Parathyroid adenoma (tissue), 2 donors: ENCODE data around the gene NRSN2.
"Not testable (repeated sequence)": the region's sequence is repeated elsewhere in the genome, so short reads cannot be mapped to it uniquely, and the experiment has no call there.

Source experiments
- H2AFZ ChIP-seq: fragments of 300-600 bp; sonication (generic); one replicate; pipeline ENCODE4 v1.7.0; 2017; ENCODE audit warnings: antibody characterized with exemption, mild to moderate bottlenecking
- H3K27ac ChIP-seq: fragments of 300-600 bp; sonication (generic); one replicate; pipeline ENCODE4 v1.7.0; 2017
- H3K27me3 ChIP-seq: fragments of 300-600 bp; sonication (generic); one replicate; pipeline ENCODE4 v1.7.0; 2017; ENCODE audit warnings: low read length; ENCODE audit not compliant: control insufficient read depth, insufficient read depth
- H3K36me3 ChIP-seq: fragments of 300-600 bp; sonication (generic); one replicate; pipeline ENCODE4 v1.7.0; 2017; ENCODE audit warnings: low read length; ENCODE audit not compliant: control insufficient read depth, insufficient read depth
- H3K4me1 ChIP-seq: fragments of 300-600 bp; sonication (generic); one replicate; pipeline ENCODE4 v1.7.0; 2017; ENCODE audit warnings: control low read depth
- H3K4me2 ChIP-seq: fragments of 300-600 bp; sonication (generic); one replicate; pipeline ENCODE4 v1.7.0; 2017; ENCODE audit warnings: low read length
- H3K4me3 ChIP-seq: fragments of 300-600 bp; sonication (generic); one replicate; pipeline ENCODE4 v1.7.0; 2017; ENCODE audit warnings: low read depth, low read length
- H3K79me2 ChIP-seq: fragments of 300-600 bp; sonication (generic); one replicate; pipeline ENCODE4 v1.7.0; 2017; ENCODE audit warnings: control low read depth
- H3K9ac ChIP-seq: fragments of 300-600 bp; sonication (generic); one replicate; pipeline ENCODE4 v1.7.0; 2017; ENCODE audit warnings: mild to moderate bottlenecking
- H3K9me3 ChIP-seq: fragments of 300-600 bp; sonication (generic); one replicate; pipeline ENCODE4 v1.7.0; 2017; ENCODE audit warnings: low read length; ENCODE audit not compliant: control insufficient read depth
- TF ChIP-seq, protein P1 (sequence below): fragments of 300-600 bp; sonication (generic); IDR thresholded peaks from one replicate; pipeline ENCODE4 v1.7.0; 2017; ENCODE audit warnings: antibody characterized with exemption, mild to moderate bottlenecking
- donor health status: primary hyperparathyroidism.

Gene NRSN2

GRCh38 chr20:389220-389619 is 42.3 kb downstream of the NRSN2 start:
- H3K9ac ChIP-seq = no peak overlapping the region
- no peak overlapping the region for H2AFZ ChIP-seq
- H3K27ac ChIP-seq = no peak overlapping the region
- no peaks in the 10 kb centered on the region for H3K79me2 ChIP-seq
- H3K9me3 ChIP-seq = no peaks in the 10 kb centered on the region
- no peak overlapping the region for H3K4me3 ChIP-seq
- H3K4me2 ChIP-seq = no peak overlapping the region
- H3K27me3 ChIP-seq = no peaks in the 10 kb centered on the region
- no peaks in the 10 kb centered on the region for H3K4me1 ChIP-seq
- TF ChIP-seq, protein P1, sequence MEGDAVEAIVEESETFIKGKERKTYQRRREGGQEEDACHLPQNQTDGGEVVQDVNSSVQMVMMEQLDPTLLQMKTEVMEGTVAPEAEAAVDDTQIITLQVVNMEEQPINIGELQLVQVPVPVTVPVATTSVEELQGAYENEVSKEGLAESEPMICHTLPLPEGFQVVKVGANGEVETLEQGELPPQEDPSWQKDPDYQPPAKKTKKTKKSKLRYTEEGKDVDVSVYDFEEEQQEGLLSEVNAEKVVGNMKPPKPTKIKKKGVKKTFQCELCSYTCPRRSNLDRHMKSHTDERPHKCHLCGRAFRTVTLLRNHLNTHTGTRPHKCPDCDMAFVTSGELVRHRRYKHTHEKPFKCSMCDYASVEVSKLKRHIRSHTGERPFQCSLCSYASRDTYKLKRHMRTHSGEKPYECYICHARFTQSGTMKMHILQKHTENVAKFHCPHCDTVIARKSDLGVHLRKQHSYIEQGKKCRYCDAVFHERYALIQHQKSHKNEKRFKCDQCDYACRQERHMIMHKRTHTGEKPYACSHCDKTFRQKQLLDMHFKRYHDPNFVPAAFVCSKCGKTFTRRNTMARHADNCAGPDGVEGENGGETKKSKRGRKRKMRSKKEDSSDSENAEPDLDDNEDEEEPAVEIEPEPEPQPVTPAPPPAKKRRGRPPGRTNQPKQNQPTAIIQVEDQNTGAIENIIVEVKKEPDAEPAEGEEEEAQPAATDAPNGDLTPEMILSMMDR = no peak
- H3K36me3 ChIP-seq = no peaks in the 10 kb centered on the region

DNA sequence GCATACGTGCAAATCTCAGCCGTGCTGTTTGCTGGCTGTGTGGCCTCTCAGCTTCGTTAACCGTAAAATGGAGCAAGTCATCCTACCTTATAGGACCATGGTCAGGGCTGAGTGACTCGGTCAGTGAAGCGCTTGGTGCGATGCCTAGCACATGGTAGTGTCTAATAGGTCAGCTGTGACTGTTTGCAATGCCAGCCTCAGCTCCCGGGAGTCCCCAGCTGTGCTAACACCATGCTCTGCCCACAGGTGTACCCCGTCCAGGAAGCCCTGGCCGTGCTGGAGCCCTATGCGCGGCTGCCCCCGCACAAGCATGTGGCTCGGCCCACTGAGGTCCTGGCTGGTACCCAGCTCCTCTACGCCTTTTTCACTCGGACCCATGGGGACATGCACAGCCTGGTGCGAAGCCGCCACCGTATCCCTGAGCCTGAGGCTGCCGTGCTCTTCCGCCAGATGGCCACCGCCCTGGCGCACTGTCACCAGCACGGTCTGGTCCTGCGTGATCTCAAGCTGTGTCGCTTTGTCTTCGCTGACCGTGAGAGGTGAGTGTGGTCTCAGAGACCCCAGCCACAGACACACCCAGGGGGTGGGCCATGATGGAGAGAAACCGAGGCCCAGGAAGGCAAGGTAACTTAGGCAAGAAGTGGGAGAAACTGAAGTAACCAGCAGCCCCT is 44.3 kb downstream of the NRSN2 start:
- H3K4me2 ChIP-seq = no peak overlapping the region
- H3K9me3 ChIP-seq = no peaks in the 10 kb centered on the region
- H3K79me2 ChIP-seq = no peaks in the 10 kb centered on the region
- no peak overlapping the region for H2AFZ ChIP-seq
- no peaks in the 10 kb centered on the region for H3K4me1 ChIP-seq
- H3K9ac ChIP-seq = no peak overlapping the region
- TF ChIP-seq, protein P1 = no peak
- no peaks in the 10 kb centered on the region for H3K27me3 ChIP-seq
- no peaks in the 10 kb centered on the region for H3K36me3 ChIP-seq
- H3K4me3 ChIP-seq = no peak overlapping the region
- no peak overlapping the region for H3K27ac ChIP-seq

GRCh38 chr20:393296-393695 is 46.4 kb downstream of the NRSN2 start:
- H3K36me3 ChIP-seq, H3K9ac ChIP-seq, H3K4me2 ChIP-seq, H3K4me3 ChIP-seq, H3K9me3 ChIP-seq, H3K27me3 ChIP-seq, H3K79me2 ChIP-seq, H3K27ac ChIP-seq, H3K4me1 ChIP-seq, H2AFZ ChIP-seq: not testable (repeated sequence)

- Histone ChIP-seq H3K27ac (no peak overlapping the region), H3K4me2 (no peak overlapping the region), H3K4me1 (peaks cover 10% of the 10 kb centered on the region), H2AFZ (no peak overlapping the region), H3K79me2 (no peaks in the 10 kb centered on the region), H3K27me3 (no peaks in the 10 kb centered on the region), H3K4me3 (no peak overlapping the region), H3K36me3 (no peaks in the 10 kb centered on the region), H3K9ac (no peak overlapping the region), H3K9me3 (no peaks in the 10 kb centered on the region)
- TF ChIP-seq, protein P1 = no peak
Measured at GRCh38 chr20:396252-396618, 49.3 kb downstream of the NRSN2 start.

- Histone ChIP-seq H3K79me2 (no peaks in the 10 kb centered on the region), H3K27me3 (no peaks in the 10 kb centered on the region), H3K4me2 (no peak overlapping the region), H3K4me3 (no peak overlapping the region), H3K9ac (no peak overlapping the region), H2AFZ (no peak overlapping the region), H3K4me1 (peaks cover 10% of the 10 kb centered on the region), H3K27ac (no peak overlapping the region), H3K9me3 (no peaks in the 10 kb centered on the region), H3K36me3 (no peaks in the 10 kb centered on the region)
- TF ChIP-seq, protein P1 = no peak
Measured at GRCh38 chr20:396619-397431, 49.9 kb downstream of the NRSN2 start.
